Measurements from ENCODE around the gene SSR2. TPM values are rescaled to one million over a fixed set of nuclear protein-coding genes. Genes with fewer than 3 reads are reported as not detected.

SSR2 gene
- 179 TPM for total RNA-seq
- long read RNA-seq, transcript SSR2-201 (6 exons, 1,116 nt): major isoform, 279 of 314 reads
- long read RNA-seq, partial matches to known transcripts: 18 of 314 reads
- long read RNA-seq, other reads (novel, unspliced or antisense): 11 of 314 reads

- peak; percentile 93 for DNase-seq (ENCODE audit: low spot score)
Observed at GRCh38 chr1:156020293-156021092, at the start of gene SSR2. SSR2 (minus strand) TSS chr1:156020951; CDS start chr1:156020167, 784 bp downstream.

DNA sequence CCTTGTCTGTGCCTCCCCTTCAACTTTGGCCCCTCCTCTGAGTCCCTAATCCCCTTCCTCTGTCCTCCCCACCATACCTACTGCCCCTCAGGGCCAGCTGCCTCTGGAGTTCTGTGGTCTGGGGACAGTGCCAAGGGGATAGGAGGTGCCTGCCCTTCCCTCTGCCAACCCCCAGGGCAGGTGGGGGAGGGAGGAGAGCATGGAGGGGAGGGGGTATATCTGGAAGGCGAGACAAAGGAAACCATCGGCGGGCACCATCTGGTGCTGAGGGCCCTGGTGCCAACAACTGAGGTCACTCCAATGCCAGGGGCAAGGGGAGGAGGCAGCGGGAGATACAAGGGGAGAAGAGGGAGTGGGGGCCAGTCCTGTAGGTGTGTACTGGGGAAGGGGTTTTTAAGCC is 49.8 kb upstream of the SSR2 start:
- no peak for DNase-seq (ENCODE audit: low spot score)

- no peak for DNase-seq (ENCODE audit: low spot score)
Observed at GRCh38 chr1:156069490-156070455, 49.0 kb upstream of the SSR2 start.

- no peak for DNase-seq (ENCODE audit: low spot score)
Observed at GRCh38 chr1:156067262-156067661, 46.5 kb upstream of the SSR2 start.

DNA sequence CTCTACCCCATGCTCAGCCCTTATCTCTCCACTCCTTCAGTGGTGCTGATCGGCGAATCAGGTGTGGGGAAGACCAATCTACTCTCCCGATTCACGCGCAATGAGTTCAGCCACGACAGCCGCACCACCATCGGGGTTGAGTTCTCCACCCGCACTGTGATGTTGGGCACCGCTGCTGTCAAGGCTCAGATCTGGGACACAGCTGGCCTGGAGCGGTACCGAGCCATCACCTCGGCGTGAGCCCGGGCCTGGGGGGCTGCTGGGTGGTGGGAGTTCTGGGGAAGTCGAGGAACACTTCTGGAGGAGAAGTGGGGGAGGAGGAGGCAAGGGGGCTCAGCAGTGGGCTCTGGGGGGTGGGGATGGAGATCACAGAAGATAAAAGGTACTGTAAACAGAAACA is 45.1 kb upstream of the SSR2 start:
- no peak for DNase-seq (ENCODE audit: low spot score)

- no peak for DNase-seq (ENCODE audit: low spot score)
Observed at GRCh38 chr1:156065212-156065611, 44.5 kb upstream of the SSR2 start.

- DNase-seq (ENCODE audit: low spot score): no peak
Observed at GRCh38 chr1:156064615-156065014, 43.9 kb upstream of the SSR2 start.

DNA sequence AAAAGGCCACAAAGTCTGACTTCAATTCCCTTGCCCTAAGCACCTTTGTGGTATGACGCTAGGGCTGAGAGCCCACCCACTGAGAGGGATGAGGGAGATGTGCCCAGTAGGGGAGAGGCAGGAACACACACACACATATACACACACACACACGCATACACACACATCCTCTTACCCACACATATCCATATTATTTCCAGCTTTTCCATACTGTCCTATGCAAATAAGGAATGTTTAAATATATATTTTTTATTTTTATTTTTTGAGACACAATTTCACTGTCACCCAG is 43.2 kb upstream of the SSR2 start:
- DNase-seq (ENCODE audit: low spot score): no peak

- no peak for DNase-seq (ENCODE audit: low spot score)
Observed at GRCh38 chr1:156062189-156062588, 41.4 kb upstream of the SSR2 start.

DNA sequence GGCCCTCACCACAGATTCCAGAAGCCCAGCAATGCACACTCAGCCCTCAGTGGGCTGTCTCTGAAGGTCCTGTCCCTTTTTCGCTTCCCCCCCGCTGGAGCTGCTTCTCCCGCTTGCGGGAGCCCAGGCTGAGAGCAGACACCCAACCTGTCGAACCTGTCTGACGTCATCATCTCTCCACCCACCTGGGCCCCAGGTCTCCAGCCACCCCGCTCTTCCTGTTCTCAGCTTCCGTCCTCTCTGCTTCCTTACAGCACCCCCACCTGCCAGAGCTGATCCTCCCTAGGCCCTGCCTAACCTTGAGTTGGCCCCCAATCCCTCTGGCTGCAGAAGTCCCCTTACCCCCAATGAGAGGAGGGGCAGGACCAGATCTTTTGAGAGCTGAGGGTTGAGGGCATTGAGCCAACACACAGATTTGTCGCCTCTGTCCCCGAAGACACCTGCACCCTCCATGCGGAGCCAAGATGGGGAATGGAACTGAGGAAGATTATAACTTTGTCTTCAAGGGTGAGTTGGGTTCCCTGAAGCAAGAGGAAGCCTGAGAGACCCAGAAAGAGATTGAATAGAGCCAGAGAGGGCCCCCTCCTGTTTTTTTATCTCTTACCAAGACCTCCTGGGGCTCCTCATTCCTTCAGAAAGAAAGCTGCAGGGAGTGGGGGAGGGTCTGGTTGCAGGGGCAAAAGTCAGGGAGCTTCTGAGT is 40.3 kb upstream of the SSR2 start, which contains the start of gene RAB25:
RAB25 (plus strand) TSS at position 224 of the 700 bp plus-strand sequence; CDS start at position 465, 241 bp downstream.
- DNase-seq (ENCODE audit: low spot score): no peak

GRCh38 chr1:156056326-156056849 is 35.6 kb upstream of the SSR2 start:
- no peak for DNase-seq (ENCODE audit: low spot score)

DNA sequence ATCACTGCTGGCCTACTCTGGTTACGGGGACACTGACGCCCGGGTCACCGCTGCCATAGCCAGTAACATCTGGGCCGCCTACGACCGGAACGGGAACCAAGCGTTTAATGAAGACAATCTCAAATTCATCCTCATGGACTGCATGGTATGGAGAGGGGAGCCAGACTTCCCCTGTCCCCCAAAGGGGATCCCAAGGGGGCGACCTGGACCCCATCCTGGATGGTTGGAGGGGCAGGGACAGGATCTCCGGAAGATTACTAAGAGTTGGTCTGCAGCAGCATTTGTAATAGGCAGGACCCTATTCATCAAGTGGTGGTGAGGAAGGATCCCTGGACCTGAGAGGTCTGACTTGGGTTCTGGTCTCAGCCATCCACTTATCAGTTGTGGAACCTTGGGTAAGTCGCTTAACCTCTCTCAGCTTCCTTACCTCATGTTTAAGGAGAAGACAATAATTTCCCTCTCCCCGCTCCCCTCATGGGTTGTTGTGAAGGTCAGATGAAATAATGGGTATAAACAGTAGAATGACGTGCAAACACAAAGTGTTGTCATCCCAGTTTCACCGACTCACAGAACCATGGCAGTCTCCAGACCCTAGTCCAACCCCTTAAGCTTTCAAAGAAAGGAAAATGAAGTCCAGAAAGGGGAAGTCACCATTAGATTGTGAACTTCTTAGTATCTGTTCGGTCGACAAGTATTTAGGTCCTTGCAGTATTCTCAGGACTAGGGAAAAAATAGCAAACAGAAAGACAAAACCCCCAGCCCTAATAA is 34.7 kb upstream of the SSR2 start:
- DNase-seq (ENCODE audit: low spot score): no peak

DNA sequence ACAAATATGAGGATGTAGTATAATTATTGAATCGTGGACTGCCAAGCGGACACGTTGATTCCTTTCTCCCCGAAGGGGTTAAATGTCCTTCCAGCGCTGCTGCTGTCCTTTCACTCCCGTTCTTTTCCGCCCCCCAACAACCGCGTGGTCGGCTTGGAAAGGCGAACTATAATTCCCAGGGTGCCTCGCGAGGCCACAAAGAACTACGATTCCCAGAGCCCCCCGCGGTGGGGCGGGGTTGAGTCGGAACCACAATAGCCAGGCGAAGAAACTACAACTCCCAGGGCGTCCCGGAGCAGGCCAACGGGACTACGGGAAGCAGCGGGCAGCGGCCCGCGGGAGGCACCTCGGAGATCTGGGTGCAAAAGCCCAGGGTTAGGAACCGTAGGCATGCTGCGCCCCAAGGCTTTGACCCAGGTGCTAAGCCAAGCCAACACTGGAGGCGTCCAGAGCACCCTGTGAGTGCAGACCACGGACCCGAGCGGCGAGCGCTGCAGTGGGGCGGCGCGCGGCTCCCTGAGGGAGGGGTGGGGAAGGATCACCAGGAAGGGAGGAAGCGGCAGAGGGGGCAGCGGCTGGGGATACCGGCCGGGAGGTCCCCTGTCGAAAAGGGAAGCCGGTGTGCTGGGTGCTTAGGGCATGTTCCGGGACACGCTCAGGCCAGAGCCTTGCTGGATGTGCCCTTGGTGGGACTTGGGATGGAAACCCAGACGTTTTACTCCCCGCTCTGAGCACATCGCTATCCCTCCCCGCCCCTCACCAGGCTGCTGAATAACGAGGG is 33.9 kb upstream of the SSR2 start, which contains the start of gene LAMTOR2:
LAMTOR2 (plus strand) TSS at position 283 of the 781 bp plus-strand sequence; CDS start at position 391, 108 bp downstream.
- peak; percentile 98 for DNase-seq (ENCODE audit: low spot score)

DNA sequence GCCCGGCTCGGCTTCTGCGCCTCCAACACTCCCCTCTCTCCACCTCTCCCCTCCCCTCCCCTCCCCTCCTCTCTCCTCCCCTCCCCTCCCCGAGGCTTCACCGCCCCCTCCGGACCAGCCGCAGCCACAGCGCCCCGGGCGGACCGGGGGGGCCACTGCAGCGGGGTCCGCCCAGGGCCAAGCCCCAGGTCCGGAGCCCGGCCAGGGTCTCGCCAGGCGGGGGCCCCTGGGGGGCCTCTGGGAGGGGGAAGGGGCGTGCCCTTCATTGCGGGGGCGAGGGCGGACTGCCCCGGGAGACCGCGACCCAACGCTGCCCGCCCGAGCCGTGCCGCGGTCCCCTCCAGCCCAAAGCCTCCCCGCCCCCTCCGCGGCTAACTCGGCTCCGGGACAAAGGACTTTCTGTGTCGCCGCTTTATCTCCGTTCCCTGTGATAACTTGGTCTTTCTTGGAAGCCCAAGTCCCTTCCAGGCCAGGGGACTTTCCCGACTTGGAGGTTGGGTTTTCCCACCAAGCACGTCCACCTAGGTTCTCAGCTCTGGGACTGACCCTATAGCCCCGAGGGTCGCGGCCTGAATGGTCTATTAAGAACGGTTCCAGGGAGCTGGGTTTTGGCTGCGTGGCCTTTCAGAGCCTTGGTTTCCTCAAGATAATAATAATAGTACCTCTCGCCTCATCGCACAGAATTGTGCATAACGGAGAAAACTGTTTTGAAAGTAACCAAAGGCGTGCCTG is 33.2 kb upstream of the SSR2 start, which contains the start of gene UBQLN4:
UBQLN4 (minus strand) TSS at position 31 of the 732 bp plus-strand sequence. CDS start 97 bp downstream, outside the sequence.
- DNase-seq (ENCODE audit: low spot score): peak; percentile 95

- no peak for DNase-seq (ENCODE audit: low spot score)
Observed at GRCh38 chr1:156052862-156053767, 32.4 kb upstream of the SSR2 start.

DNA sequence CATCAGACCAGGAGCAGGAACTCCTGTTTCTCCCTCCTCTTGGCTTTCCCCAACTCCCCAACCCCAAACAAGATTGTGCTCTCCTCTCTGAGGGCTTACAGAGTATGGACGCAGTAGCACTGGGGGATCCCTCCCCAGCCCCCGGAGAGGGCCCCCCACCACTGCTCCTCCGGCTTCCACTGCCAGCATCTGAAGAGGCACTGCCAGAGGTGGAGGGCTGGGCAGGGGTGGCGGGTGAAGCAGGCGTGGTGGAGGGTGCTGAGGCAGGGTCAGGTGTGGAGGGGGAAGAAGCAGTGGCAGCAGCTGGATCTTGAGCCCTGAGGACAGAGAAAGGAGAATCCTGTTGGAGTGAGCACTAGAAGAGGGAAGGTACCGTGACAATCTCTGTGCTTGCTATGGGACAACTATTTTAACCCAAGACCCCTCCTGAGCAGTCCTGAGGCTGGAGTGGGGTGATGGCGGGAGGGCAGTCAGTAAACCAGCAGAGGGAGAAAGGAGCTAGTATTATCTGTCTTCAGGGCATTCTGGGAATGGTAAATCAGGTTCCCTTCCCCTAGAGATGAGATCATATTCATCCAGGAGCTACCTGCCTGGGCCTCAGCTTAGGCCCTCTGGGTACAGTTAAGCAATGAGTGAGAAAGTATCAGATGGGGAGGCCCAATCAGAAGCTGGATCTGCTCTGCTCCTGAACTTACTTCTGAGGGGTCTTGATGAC is 30.4 kb upstream of the SSR2 start:
- no peak for DNase-seq (ENCODE audit: low spot score)

GRCh38 chr1:156050376-156050775 is 29.6 kb upstream of the SSR2 start:
- no peak for DNase-seq (ENCODE audit: low spot score)

Data from mesenteric fat pad (tissue), 1 donor.